HEK293 (cell line): ENCODE measurements around the gene FANCE.

Experiments
- CTCF ChIA-PET: fragments of 350-600 bp; formaldehyde crosslinking; extraction: SDS; loops from one replicate; lab custom pipeline; 2021; ENCODE audit warnings: antibody characterized with exemption; lab: Yijun Ruan, JAX
- POLR2A ChIA-PET: fragments of 300-600 bp; formaldehyde crosslinking; extraction: SDS; loops from one replicate; lab custom pipeline; 2020; ENCODE audit warnings: antibody characterized with exemption, inconsistent platforms; lab: Yijun Ruan, JAX
- H3K27ac ChIP-seq: fragments of 200-500 bp; sonication (Bioruptor generic); 2 replicates; pipeline ENCODE4 v1.5.1; 2014; ENCODE audit warnings: low read depth, low read length, control low read depth, inconsistent platforms; ENCODE audit errors: extremely low read depth
- H3K36me3 ChIP-seq, 2 experiments: fragments of 200-500 bp in 1 of 2; sonication (Bioruptor generic) in 1 of 2; 1 replicate in 1 of 2; 2 replicates in 1 of 2; pipeline ENCODE4 v1.5.1; 2014 to 2017; ENCODE audit warnings: inconsistent platforms in 2 of 2, low read length in 2 of 2; ENCODE audit not compliant: control insufficient read depth in 2 of 2, insufficient read depth in 1 of 2
- H3K4me1 ChIP-seq: fragments of 200-500 bp; sonication (Bioruptor generic); 2 replicates; pipeline ENCODE4 v1.5.1; 2014; ENCODE audit warnings: mild to moderate bottlenecking, low read length, inconsistent platforms; ENCODE audit not compliant: control insufficient read depth, insufficient read depth
- H3K4me3 ChIP-seq: 2 replicates; pipeline ENCODE4 v1.5.1; 2011; ENCODE audit warnings: low read depth, mild to moderate bottlenecking, control low read depth, low read length, moderate library complexity
- H3K9me3 ChIP-seq: fragments of 200-500 bp; sonication (Bioruptor generic); 2 replicates; pipeline ENCODE4 v1.5.1; 2014; ENCODE audit warnings: low read depth, low read length, inconsistent platforms; ENCODE audit not compliant: control insufficient read depth, insufficient read depth
- EGR2 ChIP-seq: fragments of 450-650 bp; formaldehyde crosslinking; IDR thresholded peaks from 2 replicates; pipeline ENCODE4 v1.5.1; 2016; ENCODE audit warnings: low read depth, missing biosample characterization, missing genetic modification characterization
- GLIS1 ChIP-seq: fragments of 450-650 bp; formaldehyde crosslinking; IDR thresholded peaks from 2 replicates; pipeline ENCODE4 v1.5.1; 2016; ENCODE audit warnings: missing biosample characterization, missing genetic modification characterization
- GLIS2 ChIP-seq: fragments of 450-650 bp; formaldehyde crosslinking; IDR thresholded peaks from 2 replicates; pipeline ENCODE4 v1.5.1; 2016; ENCODE audit warnings: missing biosample characterization, missing genetic modification characterization
- KLF1 ChIP-seq: fragments of 450-650 bp; formaldehyde crosslinking; IDR thresholded peaks from 2 replicates; pipeline ENCODE4 v1.5.1; 2016; ENCODE audit warnings: missing biosample characterization, missing genetic modification characterization
- KLF8 ChIP-seq: fragments of 450-650 bp; formaldehyde crosslinking; IDR thresholded peaks from 2 replicates; pipeline ENCODE4 v1.5.1; 2016; ENCODE audit warnings: missing biosample characterization, missing genetic modification characterization
- KLF9 ChIP-seq: fragments of 450-650 bp; formaldehyde crosslinking; IDR thresholded peaks from 2 replicates; pipeline ENCODE4 v1.5.1; 2016; ENCODE audit warnings: missing biosample characterization, missing genetic modification characterization, low read depth
- OSR2 ChIP-seq: fragments of 450-650 bp; formaldehyde crosslinking; IDR thresholded peaks from 2 replicates; pipeline ENCODE4 v1.5.1; 2016; ENCODE audit warnings: missing biosample characterization, missing genetic modification characterization
- TRIM28 ChIP-seq: IDR thresholded peaks from 2 replicates; pipeline ENCODE4 v1.6.1; 2011; ENCODE audit warnings: low read length, control low read depth, borderline replicate concordance
- ZBTB1 ChIP-seq: fragments of 450-650 bp; formaldehyde crosslinking; IDR thresholded peaks from 2 replicates; pipeline ENCODE4 v1.5.1; 2016; ENCODE audit warnings: missing biosample characterization, missing genetic modification characterization
- ZFP69B ChIP-seq: fragments of 450-650 bp; formaldehyde crosslinking; IDR thresholded peaks from 2 replicates; pipeline ENCODE4 v1.5.1; 2016; ENCODE audit warnings: missing biosample characterization, missing genetic modification characterization
- ZNF121 ChIP-seq: fragments of 450-650 bp; formaldehyde crosslinking; IDR thresholded peaks from 2 replicates; pipeline ENCODE4 v1.5.1; 2016; ENCODE audit warnings: missing biosample characterization, missing genetic modification characterization
- ZNF175 ChIP-seq: fragments of 450-650 bp; formaldehyde crosslinking; IDR thresholded peaks from 2 replicates; pipeline ENCODE4 v1.5.1; 2016; ENCODE audit warnings: missing biosample characterization, missing genetic modification characterization
- ZNF214 ChIP-seq: fragments of 450-650 bp; formaldehyde crosslinking; IDR thresholded peaks from 2 replicates; pipeline ENCODE4 v1.5.1; 2017; ENCODE audit warnings: missing biosample characterization, mild to moderate bottlenecking, missing genetic modification characterization, borderline replicate concordance
- ZNF302 ChIP-seq: fragments of 450-650 bp; formaldehyde crosslinking; IDR thresholded peaks from 2 replicates; pipeline ENCODE4 v1.5.1; 2016; ENCODE audit warnings: missing biosample characterization, missing genetic modification characterization, low read depth
- ZNF423 ChIP-seq: fragments of 450-650 bp; formaldehyde crosslinking; IDR thresholded peaks from 2 replicates; pipeline ENCODE4 v1.5.1; 2016; ENCODE audit warnings: missing biosample characterization, missing genetic modification characterization
- ZNF555 ChIP-seq: fragments of 450-650 bp; formaldehyde crosslinking; conservative IDR thresholded peaks from 2 replicates; pipeline ENCODE4 v1.5.1; 2017; ENCODE audit warnings: missing biosample characterization, mild to moderate bottlenecking, missing genetic modification characterization, inconsistent platforms
- ZNF660 ChIP-seq: fragments of 450-650 bp; IDR thresholded peaks from 2 replicates; pipeline ENCODE4 v1.5.1; 2018; ENCODE audit warnings: missing biosample characterization, mild to moderate bottlenecking, missing genetic modification characterization
- ZNF707 ChIP-seq: fragments of 450-650 bp; formaldehyde crosslinking; IDR thresholded peaks from 2 replicates; pipeline ENCODE4 v1.5.1; 2016; ENCODE audit warnings: missing biosample characterization, missing genetic modification characterization
- ZNF76 ChIP-seq: fragments of 450-650 bp; formaldehyde crosslinking; IDR thresholded peaks from 2 replicates; pipeline ENCODE4; 2016; ENCODE audit warnings: low read depth, missing biosample characterization, missing genetic modification characterization, borderline replicate concordance
- ZNF785 ChIP-seq: fragments of 450-650 bp; formaldehyde crosslinking; IDR thresholded peaks from 2 replicates; pipeline ENCODE4 v1.5.1; 2016; ENCODE audit warnings: missing biosample characterization, missing genetic modification characterization
- TF ChIP-seq, protein P1 (sequence below): fragments of 450-650 bp; formaldehyde crosslinking; IDR thresholded peaks from 2 replicates; pipeline ENCODE4 v1.5.1; 2016; ENCODE audit warnings: missing biosample characterization, missing genetic modification characterization
- TF ChIP-seq, protein P2 (sequence below): fragments of 450-650 bp; formaldehyde crosslinking; IDR thresholded peaks from 2 replicates; pipeline ENCODE4 v1.5.1; 2016; ENCODE audit warnings: missing biosample characterization, missing genetic modification characterization
- TF ChIP-seq, protein P3 (sequence below): fragments of 450-650 bp; formaldehyde crosslinking; IDR thresholded peaks from 2 replicates; pipeline ENCODE4 v1.5.1; 2016; ENCODE audit warnings: missing biosample characterization, missing genetic modification characterization

The FANCE gene

DNA sequence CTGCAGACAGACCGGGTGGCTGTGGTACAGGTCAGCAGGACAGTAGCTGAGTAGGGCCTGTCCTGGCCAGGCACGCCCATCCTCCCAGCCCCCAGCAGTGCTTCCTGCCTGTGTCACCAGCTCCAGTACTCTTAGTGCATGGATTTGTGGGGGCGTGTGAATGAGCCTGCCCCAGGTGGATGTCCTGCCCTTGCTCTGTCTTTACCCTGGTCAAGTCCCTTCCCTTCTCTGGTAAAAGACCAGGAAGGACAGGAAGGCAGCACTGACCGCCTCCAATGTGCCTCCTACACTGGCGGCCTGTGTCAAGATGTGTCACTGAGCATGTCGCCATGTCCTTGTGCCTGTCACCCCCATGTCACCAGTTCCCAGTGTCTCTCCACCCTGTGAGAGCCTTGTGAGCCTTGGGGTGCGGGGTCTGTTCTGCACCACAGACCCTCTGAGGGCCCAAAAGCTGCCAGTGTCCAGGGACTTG lies 32.8 kb downstream of the FANCE start (continued):
- TF ChIP-seq, protein P1, sequence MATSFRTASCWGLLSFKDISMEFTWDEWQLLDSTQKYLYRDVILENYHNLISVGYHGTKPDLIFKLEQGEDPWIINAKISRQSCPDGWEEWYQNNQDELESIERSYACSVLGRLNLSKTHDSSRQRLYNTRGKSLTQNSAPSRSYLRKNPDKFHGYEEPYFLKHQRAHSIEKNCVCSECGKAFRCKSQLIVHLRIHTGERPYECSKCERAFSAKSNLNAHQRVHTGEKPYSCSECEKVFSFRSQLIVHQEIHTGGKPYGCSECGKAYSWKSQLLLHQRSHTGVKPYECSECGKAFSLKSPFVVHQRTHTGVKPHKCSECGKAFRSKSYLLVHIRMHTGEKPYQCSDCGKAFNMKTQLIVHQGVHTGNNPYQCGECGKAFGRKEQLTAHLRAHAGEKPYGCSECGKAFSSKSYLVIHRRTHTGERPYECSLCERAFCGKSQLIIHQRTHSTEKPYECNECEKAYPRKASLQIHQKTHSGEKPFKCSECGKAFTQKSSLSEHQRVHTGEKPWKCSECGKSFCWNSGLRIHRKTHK (tag by site-specific recombination) = no peak
- TF ChIP-seq ZNF785 (tag by site-specific recombination) (no peak), ZNF175 (tag by site-specific recombination) (no peak), ZNF660 (no peak), EGR2 (tag by site-specific recombination) (peak; percentile 34; the same call in 1 of the 2 replicates), ZNF76 (tag by site-specific recombination) (no peak), ZNF121 (tag by site-specific recombination) (no peak), GLIS1 (tag by site-specific recombination) (peak; percentile 6; the same call in 1 of the 2 replicates), ZBTB1 (no peak), ZNF555 (no peak), ZNF707 (tag by site-specific recombination) (no peak), ZNF214 (tag by site-specific recombination) (no peak), ZNF302 (tag by site-specific recombination) (no peak)

DNA sequence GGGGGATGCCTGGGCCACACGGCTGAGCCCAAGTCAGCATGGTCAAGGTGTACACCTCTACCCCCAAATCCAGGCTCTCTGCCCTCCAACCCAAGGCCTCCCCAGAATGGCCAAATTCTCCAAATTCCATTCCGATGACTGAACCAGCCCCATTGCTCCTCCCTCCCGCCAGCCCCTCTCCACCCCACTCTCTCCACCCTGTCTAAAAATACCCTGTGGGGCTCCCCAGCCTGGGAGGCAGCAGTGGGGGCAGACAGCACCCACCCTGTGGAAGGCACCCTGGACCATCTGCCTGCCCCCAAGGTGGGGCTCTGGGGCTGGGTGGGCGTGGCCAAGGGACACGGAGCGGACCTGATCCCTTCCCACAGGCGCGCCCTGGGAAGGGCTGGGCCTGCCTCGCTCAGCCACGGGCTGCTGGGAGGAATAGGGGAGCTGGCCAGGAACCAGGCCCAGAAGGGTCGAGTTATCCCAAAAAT lies 33.3 kb downstream of the FANCE start:
- H3K27ac ChIP-seq = no peak overlapping the region
- POLR2A ChIA-PET = interaction anchor here (1.3 to 15.4 kb wide), 3 partner anchors 11 to 15 kb away, joined by 3 to 198 read pairs (median 20); partner anchors contain the start of genes RPL10A and TEAD3
- peaks cover 0 to 19% of the 10 kb centered on the region in 2 experiments; a peak in 1 of 3 replicates for H3K36me3 ChIP-seq
- CTCF ChIA-PET = interaction anchor here (0.6 to 1.2 kb wide), 3 partner anchors 9 to 144 kb away, joined by 3 to 4 read pairs (median 3); no protein-coding TSS in a partner anchor
- no peak for TF ChIP-seq TRIM28
- no peak for TF ChIP-seq ZFP69B
- 0 out of 2 replicates have a peak, but pooled peaks have one; percentile 30 for TF ChIP-seq KLF9 (tag by site-specific recombination)
- TF ChIP-seq GLIS2 = peak; percentile 23; the same call in 1 of the 2 replicates
- TF ChIP-seq ZNF423 (tag by site-specific recombination) = no peak
- TF ChIP-seq GLIS1 (tag by site-specific recombination) = peak; percentile 59
- peak; percentile 93 for TF ChIP-seq KLF1 (tag by site-specific recombination)
- TF ChIP-seq OSR2 (tag by site-specific recombination) = no peak
- TF ChIP-seq, protein P2, sequence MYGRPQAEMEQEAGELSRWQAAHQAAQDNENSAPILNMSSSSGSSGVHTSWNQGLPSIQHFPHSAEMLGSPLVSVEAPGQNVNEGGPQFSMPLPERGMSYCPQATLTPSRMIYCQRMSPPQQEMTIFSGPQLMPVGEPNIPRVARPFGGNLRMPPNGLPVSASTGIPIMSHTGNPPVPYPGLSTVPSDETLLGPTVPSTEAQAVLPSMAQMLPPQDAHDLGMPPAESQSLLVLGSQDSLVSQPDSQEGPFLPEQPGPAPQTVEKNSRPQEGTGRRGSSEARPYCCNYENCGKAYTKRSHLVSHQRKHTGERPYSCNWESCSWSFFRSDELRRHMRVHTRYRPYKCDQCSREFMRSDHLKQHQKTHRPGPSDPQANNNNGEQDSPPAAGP = peak; percentile 61; the same call in 1 of the 2 replicates
- peak; percentile 46; the same call in 1 of the 2 replicates for TF ChIP-seq KLF8
- TF ChIP-seq ZNF785 (tag by site-specific recombination) = no peak
- TF ChIP-seq, protein P3, sequence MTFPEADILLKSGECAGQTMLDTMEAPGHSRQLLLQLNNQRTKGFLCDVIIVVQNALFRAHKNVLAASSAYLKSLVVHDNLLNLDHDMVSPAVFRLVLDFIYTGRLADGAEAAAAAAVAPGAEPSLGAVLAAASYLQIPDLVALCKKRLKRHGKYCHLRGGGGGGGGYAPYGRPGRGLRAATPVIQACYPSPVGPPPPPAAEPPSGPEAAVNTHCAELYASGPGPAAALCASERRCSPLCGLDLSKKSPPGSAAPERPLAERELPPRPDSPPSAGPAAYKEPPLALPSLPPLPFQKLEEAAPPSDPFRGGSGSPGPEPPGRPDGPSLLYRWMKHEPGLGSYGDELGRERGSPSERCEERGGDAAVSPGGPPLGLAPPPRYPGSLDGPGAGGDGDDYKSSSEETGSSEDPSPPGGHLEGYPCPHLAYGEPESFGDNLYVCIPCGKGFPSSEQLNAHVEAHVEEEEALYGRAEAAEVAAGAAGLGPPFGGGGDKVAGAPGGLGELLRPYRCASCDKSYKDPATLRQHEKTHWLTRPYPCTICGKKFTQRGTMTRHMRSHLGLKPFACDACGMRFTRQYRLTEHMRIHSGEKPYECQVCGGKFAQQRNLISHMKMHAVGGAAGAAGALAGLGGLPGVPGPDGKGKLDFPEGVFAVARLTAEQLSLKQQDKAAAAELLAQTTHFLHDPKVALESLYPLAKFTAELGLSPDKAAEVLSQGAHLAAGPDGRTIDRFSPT = peak; percentile 33; the same call in 1 of the 2 replicates
- no peaks in the 10 kb centered on the region for H3K9me3 ChIP-seq
- no peak overlapping the region for H3K4me3 ChIP-seq
- H3K4me1 ChIP-seq = peaks cover 9% of the 10 kb centered on the region
